GM23248 (cell line): ENCODE data around the gene LAPTM5.

ENCODE experiments used
- EZH2 ChIP-seq: fragments of 200-600 bp; sonication (generic); IDR thresholded peaks from 2 replicates; pipeline ENCODE4 v1.6.1; 2018; ENCODE audit warnings: antibody characterized with exemption, mild to moderate bottlenecking; ENCODE audit not compliant: insufficient read depth, poor library complexity, severe bottlenecking
- EZH2phosphoT487 ChIP-seq: fragments of 200-600 bp; sonication (generic); IDR thresholded peaks from 2 replicates; pipeline ENCODE4 v1.6.1; 2018; ENCODE audit warnings: antibody characterized with exemption, moderate library complexity, mild to moderate bottlenecking, low read depth; ENCODE audit not compliant: insufficient read depth

GRCh38 chr1:30755334-30755733 lies 2.2 kb downstream of the LAPTM5 start:
- TF ChIP-seq EZH2phosphoT487 (no peak), EZH2 (no peak)
